Testis (tissue), 2 donors: ENCODE results near the gene LIMK2.

Experiments used
- CTCF ChIP-seq, 3 experiments: fragments of 450-650 bp in 2 of 3; fragments of 200-600 bp in 1 of 3; sonication (generic) in 1 of 3; IDR thresholded peaks; one replicate each; pipeline ENCODE4 v1.5.1; 2016 to 2019; ENCODE audit warnings: antibody characterized with exemption in 3 of 3, mild to moderate bottlenecking in 2 of 3, moderate library complexity in 1 of 3
- POLR2A ChIP-seq: fragments of 450-650 bp; IDR thresholded peaks from one replicate; pipeline ENCODE4 v1.6.1; 2017; ENCODE audit warnings: antibody characterized with exemption, mild to moderate bottlenecking, moderate library complexity

- TF ChIP-seq CTCF (IDR thresholded peaks at IDR 0.05) (no peak), POLR2A (no peak)
Measured at GRCh38 chr22:31327806-31328543, 115.9 kb downstream of the LIMK2 start.
